Mucosa of stomach (tissue), 1 donor: Measurements from ENCODE around the gene IQCK.

ENCODE experiments used
- H3K27me3 ChIP-seq: one replicate; pipeline ENCODE4 v1.7.0; 2013; ENCODE audit warnings: mild to moderate bottlenecking, low read length; ENCODE audit not compliant: control insufficient read depth, insufficient read depth
- H3K36me3 ChIP-seq: one replicate; pipeline ENCODE4 v1.7.0; 2013; ENCODE audit warnings: low read length; ENCODE audit not compliant: control insufficient read depth, insufficient read depth
- H3K4me1 ChIP-seq: one replicate; pipeline ENCODE4 v1.7.0; 2013; ENCODE audit warnings: mild to moderate bottlenecking, low read length; ENCODE audit not compliant: control insufficient read depth, insufficient read depth
- H3K4me3 ChIP-seq: one replicate; pipeline ENCODE4 v1.7.0; 2013; ENCODE audit warnings: low read length
- H3K9ac ChIP-seq: one replicate; pipeline ENCODE4 v1.7.0; 2013; ENCODE audit warnings: mild to moderate bottlenecking, low read length, moderate library complexity
- H3K9me3 ChIP-seq: one replicate; pipeline ENCODE4 v1.7.0; 2013; ENCODE audit warnings: mild to moderate bottlenecking, low read length, moderate library complexity; ENCODE audit not compliant: control insufficient read depth
- donor health status: Pancreatic carcinoma.

The IQCK gene

GRCh38 chr16:19883296-19883965, 165.4 kb downstream of the IQCK start:
- Histone ChIP-seq H3K4me3 (peak overlapping the region; percentile 87), H3K4me1 (peaks cover 28% of the 10 kb centered on the region), H3K27me3 (peaks cover 13% of the 10 kb centered on the region), H3K9ac (peak overlapping the region; percentile 89), H3K36me3 (peaks cover 3% of the 10 kb centered on the region), H3K9me3 (no peaks in the 10 kb centered on the region)

- H3K9ac ChIP-seq = peak overlapping the region; percentile 89
- H3K27me3 ChIP-seq = peaks cover 13% of the 10 kb centered on the region
- no peaks in the 10 kb centered on the region for H3K9me3 ChIP-seq
- H3K4me3 ChIP-seq = peak overlapping the region; percentile 87
- peaks cover 24% of the 10 kb centered on the region for H3K4me1 ChIP-seq
- no peaks in the 10 kb centered on the region for H3K36me3 ChIP-seq
These were observed 166.0 kb downstream of the IQCK start for GRCh38 chr16:19883966-19884485.

- H3K27me3 ChIP-seq = peaks cover 13% of the 10 kb centered on the region
- peak within 1 kb of the TSS; percentile 89 for H3K9ac ChIP-seq
- H3K4me3 ChIP-seq = peak within 1 kb of the TSS; percentile 87
- H3K4me1 ChIP-seq = peaks cover 17% of the 10 kb centered on the region
- no peaks in the 10 kb centered on the region for H3K9me3 ChIP-seq
- H3K36me3 ChIP-seq = no peaks in the 10 kb centered on the region
These were observed 166.8 kb downstream of the IQCK start, which contains the start of gene GPRC5B for GRCh38 chr16:19884611-19885450. Gene GPRC5B, minus strand, starts transcription at chr16:19884848. Its CDS starts 12,003 bp downstream, at chr16:19872845.

GRCh38 chr16:19885451-19886072, 167.5 kb downstream of the IQCK start:
- peaks cover 13% of the 10 kb centered on the region for H3K27me3 ChIP-seq
- H3K4me3 ChIP-seq = peak overlapping the region; percentile 69
- H3K36me3 ChIP-seq = no peaks in the 10 kb centered on the region
- peak overlapping the region; percentile 56 for H3K9ac ChIP-seq
- H3K4me1 ChIP-seq = peaks cover 17% of the 10 kb centered on the region
- H3K9me3 ChIP-seq = no peaks in the 10 kb centered on the region

- no peak overlapping the region for H3K4me3 ChIP-seq
- no peak overlapping the region for H3K9ac ChIP-seq
- no peaks in the 10 kb centered on the region for H3K36me3 ChIP-seq
- H3K9me3 ChIP-seq = no peaks in the 10 kb centered on the region
- H3K27me3 ChIP-seq = peaks cover 13% of the 10 kb centered on the region
- peaks cover 17% of the 10 kb centered on the region for H3K4me1 ChIP-seq
These were observed 168.2 kb downstream of the IQCK start for GRCh38 chr16:19886073-19886941.

GRCh38 chr16:19888834-19889233, 170.8 kb downstream of the IQCK start:
- Histone ChIP-seq H3K4me1 (peaks cover 17% of the 10 kb centered on the region), H3K36me3 (no peaks in the 10 kb centered on the region), H3K4me3 (no peak overlapping the region), H3K9ac (no peak overlapping the region), H3K27me3 (peaks cover 12% of the 10 kb centered on the region), H3K9me3 (no peaks in the 10 kb centered on the region)

GRCh38 chr16:19890901-19891300, 172.8 kb downstream of the IQCK start:
- H3K27me3 ChIP-seq = peaks cover 4% of the 10 kb centered on the region
- peaks cover 8% of the 10 kb centered on the region for H3K4me1 ChIP-seq
- no peak overlapping the region for H3K9ac ChIP-seq
- no peaks in the 10 kb centered on the region for H3K36me3 ChIP-seq
- no peaks in the 10 kb centered on the region for H3K9me3 ChIP-seq
- H3K4me3 ChIP-seq = no peak overlapping the region

GRCh38 chr16:19892902-19893301, 174.8 kb downstream of the IQCK start:
- Histone ChIP-seq H3K27me3 (peaks cover 4% of the 10 kb centered on the region), H3K4me3 (no peak overlapping the region), H3K9ac (no peak overlapping the region), H3K4me1 (no peaks in the 10 kb centered on the region), H3K9me3 (no peaks in the 10 kb centered on the region), H3K36me3 (no peaks in the 10 kb centered on the region)

GRCh38 chr16:19894586-19894985, 176.5 kb downstream of the IQCK start:
- Histone ChIP-seq H3K36me3 (no peaks in the 10 kb centered on the region), H3K4me3 (no peak overlapping the region), H3K27me3 (peaks cover 4% of the 10 kb centered on the region), H3K9me3 (no peaks in the 10 kb centered on the region), H3K9ac (no peak overlapping the region), H3K4me1 (no peaks in the 10 kb centered on the region)

GRCh38 chr16:19896951-19897350, 178.9 kb downstream of the IQCK start:
- H3K4me1 ChIP-seq = no peaks in the 10 kb centered on the region

GRCh38 chr16:19898166-19898565, 180.1 kb downstream of the IQCK start:
- Histone ChIP-seq H3K36me3 (no peaks in the 10 kb centered on the region), H3K9me3 (no peaks in the 10 kb centered on the region), H3K4me1 (no peaks in the 10 kb centered on the region), H3K4me3 (no peak overlapping the region), H3K27me3 (no peaks in the 10 kb centered on the region), H3K9ac (no peak overlapping the region)

More at GRCh38 chr16:19896951-19897350, 178.9 kb downstream of the IQCK start:
- no peaks in the 10 kb centered on the region for H3K9me3 ChIP-seq
- H3K36me3 ChIP-seq = no peaks in the 10 kb centered on the region
- H3K4me3 ChIP-seq = no peak overlapping the region
- H3K27me3 ChIP-seq = peaks cover 4% of the 10 kb centered on the region
- H3K9ac ChIP-seq = no peak overlapping the region
